GM19438 (cell line): ENCODE results near the gene GNG7.
"Not testable (repeated sequence)": the region's sequence is repeated elsewhere in the genome, so short reads cannot be mapped to it uniquely, and the experiment has no call there.

ENCODE experiments used
- ATAC-seq: cut with Tn5 transposase; IDR thresholded peaks from one replicate; pipeline ENCODE4 v1.9.1; 2021; ENCODE audit warnings: low read depth; ENCODE audit not compliant: unreplicated experiment

GNG7 gene

GRCh38 chr19:2582984-2583956 is 119.2 kb downstream of the GNG7 start:
- no peak for ATAC-seq

- not testable (repeated sequence) for ATAC-seq
Observed at GRCh38 chr19:2580396-2580795, 122.1 kb downstream of the GNG7 start.

- no peak for ATAC-seq
Observed at GRCh38 chr19:2579678-2580280, 122.7 kb downstream of the GNG7 start.

GRCh38 chr19:2578901-2579677 is 123.4 kb downstream of the GNG7 start:
- no peak for ATAC-seq

- ATAC-seq = no peak
Observed at GRCh38 chr19:2578391-2578890, 124.1 kb downstream of the GNG7 start.

DNA sequence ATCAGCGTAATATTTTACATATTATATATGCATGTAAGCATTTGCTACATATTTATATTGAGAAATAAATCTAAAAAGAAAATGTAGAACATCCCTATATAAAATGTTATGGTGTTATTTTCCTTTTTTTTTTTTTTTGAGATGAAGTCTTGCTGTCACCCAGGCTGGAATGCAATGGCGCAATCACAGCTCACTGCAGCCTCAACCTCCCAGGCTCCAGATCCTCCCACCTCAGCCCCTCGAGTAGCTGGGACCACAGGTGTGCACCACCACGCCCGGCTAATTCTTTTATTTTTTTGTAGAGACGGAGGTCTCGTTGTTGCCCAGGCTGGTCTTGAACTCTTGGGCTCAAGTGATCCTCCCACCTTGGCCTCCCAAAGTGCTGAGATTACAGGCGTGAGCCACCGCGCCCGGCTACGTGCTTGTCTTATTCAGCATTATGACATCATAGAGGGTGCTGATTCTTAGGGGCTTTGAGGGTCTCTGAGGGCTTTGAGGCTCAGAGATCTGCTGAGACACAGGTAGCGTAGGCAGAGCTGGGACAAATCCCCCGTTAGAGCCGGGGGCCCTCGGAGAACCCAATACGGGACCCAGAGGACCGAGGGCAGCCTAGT is 124.7 kb downstream of the GNG7 start:
- no peak for ATAC-seq

DNA sequence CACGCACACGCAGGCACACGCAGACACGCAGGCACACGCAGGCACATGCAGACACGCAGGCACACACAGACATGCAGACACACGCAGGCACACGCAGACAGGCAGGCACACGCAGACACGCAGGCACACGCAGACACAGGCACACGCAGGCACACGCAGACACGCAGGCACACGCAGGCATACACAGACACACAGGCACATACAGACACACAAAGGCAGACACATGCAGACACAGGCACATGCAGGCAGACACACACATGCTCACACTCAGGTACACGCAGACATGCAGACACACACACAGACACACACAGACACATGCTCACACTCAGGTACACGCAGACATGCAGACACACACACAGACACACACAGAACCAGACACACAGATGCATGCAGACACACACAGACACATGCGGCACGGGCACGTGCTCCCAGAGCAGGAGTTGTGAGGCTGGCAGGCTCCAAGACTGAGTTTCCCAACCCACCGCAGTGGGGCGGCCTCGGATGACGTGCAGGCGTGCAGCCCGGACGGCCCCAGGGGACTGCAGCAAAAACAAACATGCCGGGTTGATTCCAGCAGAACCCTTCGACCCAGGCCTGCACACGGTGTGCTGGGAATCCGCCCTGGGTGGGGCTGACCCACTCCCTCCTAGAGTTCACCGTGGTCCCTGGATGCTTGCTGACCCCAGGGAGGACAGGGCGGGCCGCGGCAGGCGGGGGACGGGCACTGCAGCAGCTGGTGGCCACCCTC is 126.6 kb downstream of the GNG7 start:
- no peak for ATAC-seq

DNA sequence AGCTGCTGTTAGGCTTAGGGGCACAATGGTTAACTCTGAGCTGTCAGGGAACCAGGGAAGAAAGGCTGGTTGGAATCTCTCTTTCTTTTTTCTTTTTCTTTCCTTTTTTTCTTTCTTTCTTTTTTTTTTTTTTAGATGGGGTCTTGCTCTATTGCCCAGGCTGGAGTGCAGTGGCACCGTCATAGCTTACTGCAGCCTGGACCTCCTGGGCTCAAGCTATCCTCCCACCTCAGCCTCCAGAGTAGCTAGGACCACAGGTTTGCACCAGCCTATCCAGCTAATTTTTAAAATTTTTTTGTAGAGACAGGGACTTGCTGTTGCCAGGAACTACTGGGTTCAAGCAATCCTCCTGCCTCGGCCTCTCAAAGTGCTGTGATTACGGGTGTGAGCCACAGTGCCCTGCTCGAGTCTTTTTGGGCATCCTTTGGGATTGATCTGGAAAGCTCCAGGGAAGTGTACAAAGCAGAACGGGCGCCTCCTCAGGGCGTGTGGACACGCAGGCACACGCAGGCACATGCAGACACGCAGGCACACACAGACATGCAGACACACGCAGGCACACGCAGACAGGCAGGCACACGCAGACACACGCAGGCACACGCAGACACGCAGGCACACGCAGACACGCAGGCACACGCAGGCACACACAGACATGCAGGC is 127.4 kb downstream of the GNG7 start:
- ATAC-seq = no peak

GRCh38 chr19:2574478-2574931 is 128.0 kb downstream of the GNG7 start:
- no peak for ATAC-seq

- no peak for ATAC-seq
Observed at GRCh38 chr19:2573916-2574315, 128.6 kb downstream of the GNG7 start.

- not testable (repeated sequence) for ATAC-seq
Observed at GRCh38 chr19:2572152-2572551, 130.3 kb downstream of the GNG7 start.

GRCh38 chr19:2569596-2570465 is 132.7 kb downstream of the GNG7 start:
- ATAC-seq = no peak

GRCh38 chr19:2567996-2568395 is 134.5 kb downstream of the GNG7 start:
- no peak for ATAC-seq

GRCh38 chr19:2567580-2567979 is 134.9 kb downstream of the GNG7 start:
- no peak for ATAC-seq

DNA sequence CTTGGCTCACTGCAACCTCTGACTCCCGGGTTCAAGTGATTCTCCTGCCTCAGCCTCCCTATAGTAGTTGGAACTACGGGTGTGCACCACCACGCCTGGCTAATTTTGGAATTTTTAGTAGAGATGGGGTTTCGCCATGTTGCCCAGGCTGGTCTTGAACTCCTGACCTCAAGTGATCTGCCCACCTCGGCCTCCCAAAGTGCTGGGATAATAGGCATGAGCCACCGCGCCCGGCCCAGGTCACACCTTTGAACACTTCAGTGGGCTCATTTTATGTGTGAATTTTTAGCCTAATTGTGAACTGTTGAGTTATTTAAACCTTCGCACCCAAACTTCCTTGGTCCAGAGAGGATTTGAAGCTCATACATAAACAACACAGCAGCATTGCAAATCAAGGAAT is 138.9 kb downstream of the GNG7 start:
- ATAC-seq = not testable (repeated sequence)

- ATAC-seq = peak; percentile 69
Observed at GRCh38 chr19:2561895-2562294, 140.6 kb downstream of the GNG7 start.

- no peak for ATAC-seq
Observed at GRCh38 chr19:2561221-2561620, 141.3 kb downstream of the GNG7 start.

- ATAC-seq = no peak
Observed at GRCh38 chr19:2560369-2560768, 142.1 kb downstream of the GNG7 start.
